GM21825 (cell line): Measurements from ENCODE around the gene PI4K2A.

Experiments
- ATAC-seq: cut with Tn5 transposase; IDR thresholded peaks from one replicate; pipeline ENCODE4 v1.9.1; 2021; ENCODE audit warnings: mild to moderate bottlenecking, moderate library complexity; ENCODE audit not compliant: unreplicated experiment

The PI4K2A gene

DNA sequence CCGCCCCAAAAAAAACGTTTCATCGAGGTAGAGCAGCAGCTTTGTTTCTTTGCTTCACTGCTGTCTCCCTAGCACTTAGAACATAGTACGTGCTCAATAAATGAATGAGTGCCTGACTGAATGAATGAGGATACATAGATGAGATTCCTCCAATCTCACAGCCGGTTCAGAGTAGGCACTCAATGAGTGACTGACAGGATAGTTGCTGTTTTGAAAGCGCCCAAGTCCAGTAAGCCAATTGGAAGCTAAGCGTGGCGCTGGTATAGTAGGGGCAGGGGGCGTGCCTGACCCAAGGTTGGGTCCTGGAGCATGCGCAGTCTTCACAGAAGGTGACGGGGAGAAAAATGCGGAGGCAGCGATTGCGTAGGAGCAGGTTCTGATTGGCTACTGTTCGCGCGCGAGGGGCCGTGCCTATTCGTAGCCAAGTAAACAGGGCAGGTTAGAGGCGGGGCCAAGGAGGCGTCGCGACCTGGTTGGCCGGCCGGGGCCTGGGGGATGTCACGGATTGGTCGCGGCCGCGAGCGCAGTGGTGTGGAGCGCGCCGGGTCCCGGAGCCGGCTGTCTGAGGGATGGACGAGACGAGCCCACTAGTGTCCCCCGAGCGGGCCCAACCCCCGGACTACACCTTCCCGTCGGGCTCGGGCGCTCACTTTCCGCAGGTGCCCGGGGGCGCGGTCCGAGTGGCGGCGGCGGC is at the start of gene PI4K2A:
Gene PI4K2A, plus strand, starts transcription at position 498 of the 694 bp plus-strand sequence. Its CDS starts 72 bp downstream, at position 570.
- peak; percentile 97 for ATAC-seq

GRCh38 chr10:97590748-97591495 is 49.5 kb upstream of the PI4K2A start:
- ATAC-seq = no peak

DNA sequence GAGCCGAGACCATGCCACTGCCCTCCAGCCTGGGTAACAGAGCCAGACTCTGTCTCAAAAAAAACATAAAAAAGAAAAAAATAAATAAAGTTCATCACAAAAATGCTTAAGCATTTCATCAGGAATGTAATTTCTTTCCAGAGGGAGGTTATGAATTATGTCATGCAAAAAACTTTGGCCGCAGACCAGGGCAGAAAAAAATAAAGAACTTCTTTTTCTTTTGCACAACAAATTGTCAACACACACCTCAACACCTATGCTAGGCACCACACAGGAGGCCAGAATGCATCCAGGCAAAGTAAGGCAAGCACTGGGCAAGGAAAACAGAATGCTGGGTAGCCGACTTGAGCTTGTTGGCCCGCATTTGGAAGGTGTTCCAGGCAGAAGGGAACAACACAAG is 47.0 kb upstream of the PI4K2A start:
- no peak for ATAC-seq

DNA sequence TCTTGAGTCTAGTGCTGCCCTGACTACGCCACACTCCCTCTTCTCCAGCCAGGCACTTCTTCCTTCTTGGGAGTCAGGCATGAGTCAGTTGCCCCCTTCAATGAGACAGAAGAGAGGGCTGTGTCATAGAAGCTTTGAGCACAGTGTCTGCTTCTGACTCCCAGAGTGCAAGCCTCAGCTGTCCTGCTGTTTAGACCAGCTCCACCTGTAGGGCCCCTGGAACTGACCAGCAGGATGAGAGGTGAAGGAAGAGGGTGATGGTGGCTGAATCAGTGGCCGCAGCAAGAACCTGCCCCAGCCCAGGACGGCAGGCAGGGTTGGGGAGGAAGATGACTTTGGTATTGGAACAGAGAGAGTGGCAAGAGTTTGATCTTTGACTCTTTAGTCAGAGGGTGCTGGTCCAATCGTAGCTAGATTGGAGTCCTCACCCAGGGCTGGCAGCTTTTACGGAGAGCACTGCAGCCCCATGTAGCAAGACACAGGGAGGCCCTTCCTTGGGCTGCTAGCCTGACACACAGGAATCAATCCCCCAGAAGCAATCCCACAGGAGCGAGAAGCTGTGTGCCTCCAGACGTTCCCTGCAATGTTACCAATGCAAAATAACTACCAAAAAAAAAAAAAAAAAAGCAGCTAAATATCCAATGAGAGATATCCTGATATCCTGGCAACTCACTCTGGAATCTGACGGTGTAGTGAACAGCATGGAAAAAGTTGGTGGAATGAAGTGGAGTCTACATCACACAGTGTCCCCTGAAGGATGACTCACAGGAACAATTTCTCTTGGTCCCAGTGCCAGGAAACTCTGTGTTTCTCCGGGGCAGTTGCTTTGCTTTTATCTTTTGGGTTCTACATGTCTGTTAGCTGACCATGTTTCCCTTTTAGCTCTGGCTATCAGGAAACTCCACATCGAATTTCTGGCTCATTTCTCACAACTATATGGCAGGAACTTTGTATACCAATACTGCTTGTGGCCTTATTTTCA is 44.1 kb upstream of the PI4K2A start:
- ATAC-seq = no peak

DNA sequence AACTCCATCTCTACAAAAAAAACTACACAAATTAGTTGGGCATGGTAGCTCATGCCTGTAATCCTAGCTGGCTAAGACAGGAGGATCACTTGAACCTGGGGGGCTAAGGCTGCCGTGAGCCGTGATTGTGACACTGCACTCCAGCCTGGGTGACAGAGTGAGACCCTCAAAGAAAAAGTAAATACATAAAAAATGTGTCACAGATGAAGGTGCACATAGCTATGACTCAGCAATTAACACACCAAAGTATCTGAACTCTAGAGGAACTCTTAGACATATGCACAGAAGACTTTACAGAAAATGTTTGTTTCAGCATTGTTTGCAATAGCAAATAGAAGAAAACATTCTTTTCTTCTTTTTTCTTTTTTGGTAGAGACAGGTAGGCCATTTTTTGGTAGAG is 42.7 kb upstream of the PI4K2A start:
- ATAC-seq = no peak

DNA sequence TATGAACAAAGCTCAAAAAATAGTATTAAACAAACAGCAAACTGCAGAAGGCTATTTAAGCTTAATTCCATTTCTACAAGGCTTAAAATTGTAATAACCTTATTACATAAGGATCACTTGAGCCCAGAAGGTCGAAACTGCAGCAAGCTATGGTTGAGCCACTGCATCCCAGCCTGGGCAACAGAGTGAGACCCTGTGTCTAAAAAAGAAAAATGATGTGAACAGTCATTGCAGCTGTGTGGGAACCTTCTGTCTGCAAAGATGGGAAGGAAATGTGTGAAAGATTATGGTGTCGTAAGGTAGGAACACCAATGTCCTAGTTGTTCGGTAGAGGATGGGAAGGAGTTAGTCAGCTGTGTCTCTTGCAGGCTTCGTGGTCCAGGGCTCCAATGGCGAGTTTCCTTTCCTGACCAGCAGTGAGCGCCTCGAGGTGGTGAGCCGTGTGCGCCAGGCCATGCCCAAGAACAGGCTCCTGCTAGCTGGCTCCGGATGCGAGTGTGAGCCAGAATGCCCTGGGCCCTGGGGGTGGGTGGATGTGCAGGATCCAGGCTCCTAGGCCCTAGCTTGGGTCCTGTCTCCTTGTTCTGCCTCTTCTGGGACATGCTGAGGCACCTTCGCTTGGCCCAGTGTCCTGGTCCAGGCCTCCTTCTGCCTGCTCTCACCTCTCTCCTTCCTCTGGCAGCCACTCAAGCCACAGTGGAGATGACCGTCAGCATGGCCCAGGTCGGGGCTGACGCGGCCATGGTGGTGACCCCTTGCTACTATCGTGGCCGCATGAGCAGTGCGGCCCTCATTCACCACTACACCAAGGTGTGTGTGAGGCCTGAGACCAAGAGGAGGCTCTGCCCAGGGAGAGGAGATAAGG is 41.8 kb upstream of the PI4K2A start:
- ATAC-seq = no peak

DNA sequence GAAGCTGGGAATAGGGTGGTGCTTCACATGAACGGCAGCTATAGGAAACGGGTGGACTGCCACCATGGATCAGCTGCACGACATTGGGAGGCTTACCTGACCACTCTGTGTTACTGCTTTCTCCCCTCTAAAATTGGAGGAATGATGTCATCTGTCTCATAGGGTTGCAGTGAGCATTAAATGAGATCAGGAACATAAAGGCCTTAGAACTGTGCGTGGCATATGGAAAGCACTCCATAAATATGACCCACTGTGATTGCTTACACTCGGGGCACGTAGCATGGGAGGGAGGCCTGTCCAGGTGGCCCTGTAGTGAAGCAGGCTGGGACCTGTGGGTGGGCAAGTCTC is 41.2 kb upstream of the PI4K2A start:
- ATAC-seq = no peak

GRCh38 chr10:97600616-97601015 is 39.9 kb upstream of the PI4K2A start:
- no peak for ATAC-seq

DNA sequence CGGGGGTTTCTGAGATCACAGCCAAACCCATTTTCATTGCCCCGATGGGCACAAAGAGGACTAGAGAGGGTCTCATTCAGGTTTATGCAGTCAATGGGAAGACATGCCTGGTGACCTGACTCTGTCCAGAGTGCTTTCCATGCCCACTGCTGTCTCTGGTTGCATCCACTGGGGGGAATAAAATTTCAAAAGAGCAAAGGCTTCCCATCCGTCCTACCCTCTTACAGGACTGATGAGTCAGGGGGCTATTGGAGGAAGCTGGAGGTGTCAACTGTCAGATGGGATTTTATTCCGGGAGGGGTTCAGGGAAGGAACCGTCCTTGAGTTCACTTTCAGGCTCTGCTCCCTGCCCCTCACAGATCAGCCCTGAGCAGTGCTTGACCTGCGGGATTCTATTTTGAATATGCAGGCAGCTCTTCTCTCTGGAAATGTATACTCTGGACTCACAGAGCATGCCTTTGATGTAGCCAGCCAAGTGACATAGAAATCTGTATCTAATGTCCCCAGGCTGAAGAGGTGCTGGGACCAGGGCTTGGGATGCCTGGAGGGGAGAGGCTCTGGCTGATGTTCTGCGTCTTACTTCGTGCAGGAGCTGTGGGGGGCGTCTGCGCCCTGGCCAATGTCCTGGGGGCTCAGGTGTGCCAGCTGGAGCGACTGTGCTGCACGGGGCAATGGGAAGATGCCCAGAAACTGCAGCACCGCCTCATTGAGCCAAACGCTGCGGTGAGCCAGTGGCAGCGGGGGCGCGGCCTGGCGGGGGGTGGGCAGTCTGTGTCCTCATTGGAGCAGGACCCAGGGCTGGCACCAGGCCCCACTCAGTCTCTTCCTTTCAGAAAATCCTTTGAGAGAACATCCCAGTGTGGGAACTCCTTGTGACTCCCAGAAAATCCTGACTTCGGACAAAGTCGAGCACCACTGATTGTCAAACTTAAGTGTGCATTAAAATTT is 38.9 kb upstream of the PI4K2A start:
- ATAC-seq = no peak

- no peak for ATAC-seq
Observed at GRCh38 chr10:97607095-97607636, 33.3 kb upstream of the PI4K2A start.

DNA sequence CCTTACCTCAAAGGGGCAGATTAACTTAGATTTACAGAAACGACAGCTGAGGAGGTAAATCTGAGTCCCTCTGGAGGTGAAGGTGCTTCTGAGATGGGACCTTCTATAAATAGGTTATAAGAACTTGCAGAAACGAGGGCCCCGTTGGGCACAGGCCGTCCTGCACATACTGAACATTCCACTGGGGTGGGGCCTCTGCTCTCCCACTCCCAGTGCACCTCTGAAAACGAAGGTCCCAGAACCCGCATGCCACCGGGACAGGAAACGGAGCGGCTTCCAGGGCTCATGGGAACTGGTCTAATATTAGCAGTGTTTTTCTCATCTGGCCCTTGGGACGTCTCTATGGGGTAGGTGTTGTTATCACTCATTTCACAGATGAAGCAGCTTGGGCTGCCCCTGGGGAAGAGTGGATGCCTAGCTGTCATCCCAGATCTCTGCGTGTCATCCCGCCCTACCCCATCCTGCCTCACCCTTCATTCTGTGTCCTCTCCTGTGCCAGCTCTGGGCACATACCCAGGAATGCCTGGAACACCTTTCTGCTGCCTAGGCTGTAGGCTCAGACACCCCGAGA is 31.4 kb upstream of the PI4K2A start:
- no peak for ATAC-seq

- no peak for ATAC-seq
Observed at GRCh38 chr10:97611473-97611872, 29.0 kb upstream of the PI4K2A start.

- ATAC-seq = no peak
Observed at GRCh38 chr10:97612386-97612785, 28.1 kb upstream of the PI4K2A start.

GRCh38 chr10:97618285-97618684 is 22.2 kb upstream of the PI4K2A start:
- ATAC-seq = no peak

DNA sequence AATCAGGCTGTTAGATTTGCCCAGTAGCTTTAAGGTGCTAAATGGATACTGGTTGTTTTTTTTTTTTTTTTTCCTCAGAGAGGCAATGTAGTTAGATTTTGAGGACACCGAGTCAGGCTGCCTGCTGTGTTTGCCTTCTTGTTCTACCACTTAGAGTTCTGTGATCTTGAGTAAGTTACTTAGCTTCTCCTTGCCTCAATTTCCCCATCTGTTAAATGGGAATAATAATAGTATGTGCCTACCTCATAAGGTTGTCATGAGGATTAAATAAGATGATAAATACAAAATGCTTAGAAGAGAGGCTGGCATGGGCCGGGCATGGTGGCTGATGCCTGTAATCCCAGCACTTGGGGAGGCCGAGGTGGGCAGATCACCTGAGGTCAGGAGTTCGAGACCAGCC is 21.7 kb upstream of the PI4K2A start:
- ATAC-seq = no peak

DNA sequence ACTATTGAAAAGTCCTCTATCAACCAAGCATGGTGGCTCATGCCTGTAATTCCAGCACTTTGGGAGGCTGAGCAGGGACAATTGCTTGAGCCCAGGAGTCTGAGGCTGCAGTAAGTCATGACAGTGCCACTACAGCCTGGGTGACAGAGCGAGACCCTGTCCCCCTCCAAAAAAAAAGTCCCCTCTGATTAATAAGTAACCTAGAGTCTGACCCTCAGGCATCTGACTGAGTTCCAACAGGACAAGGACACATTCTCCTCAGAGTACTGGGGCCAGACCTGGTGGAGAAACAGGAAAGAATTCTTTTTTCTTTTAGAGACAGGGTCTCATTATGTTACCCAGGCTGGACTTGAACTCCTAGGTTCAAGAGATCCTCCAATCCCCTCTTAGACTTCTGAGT is 17.2 kb upstream of the PI4K2A start:
- no peak for ATAC-seq

- ATAC-seq = no peak
Observed at GRCh38 chr10:97627731-97628130, 12.7 kb upstream of the PI4K2A start.

DNA sequence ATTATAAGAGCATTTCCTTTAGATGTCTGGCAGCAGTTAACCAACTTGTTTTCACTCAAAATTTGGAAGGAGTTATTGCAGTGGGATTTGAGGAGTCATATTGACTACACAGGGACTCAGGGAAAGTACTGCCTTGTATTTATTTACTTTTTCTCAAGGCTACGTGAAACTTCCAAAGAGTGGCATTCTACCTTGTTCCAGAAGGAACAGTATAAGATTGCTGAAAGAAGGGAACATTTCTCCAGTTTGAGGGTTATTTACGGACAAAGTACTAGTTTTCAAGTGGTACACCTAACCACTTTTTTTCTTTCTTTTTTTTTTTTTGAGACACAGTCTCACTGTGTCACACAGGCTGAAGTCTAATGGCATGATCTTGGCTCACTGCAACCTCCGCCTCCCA is 12.2 kb upstream of the PI4K2A start:
- no peak for ATAC-seq

DNA sequence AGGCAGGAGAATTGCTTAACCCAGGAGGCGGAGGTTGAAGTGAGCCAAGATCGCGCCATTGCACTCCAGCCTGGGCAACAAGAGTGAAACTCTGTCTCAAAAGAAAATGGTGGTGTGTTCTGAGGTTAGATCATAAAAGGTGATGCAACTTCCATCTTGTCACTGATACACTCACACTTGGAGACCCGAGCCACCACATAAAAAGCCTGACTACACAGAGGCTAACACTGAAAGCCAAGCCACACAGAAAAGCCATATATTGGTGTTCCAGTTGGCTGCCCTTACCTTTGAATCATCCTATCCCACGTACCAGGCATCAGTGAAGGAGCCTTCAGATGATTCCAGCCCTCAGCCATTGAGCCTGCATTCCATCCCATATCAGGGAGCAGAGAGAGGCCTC is 11.2 kb upstream of the PI4K2A start:
- ATAC-seq = no peak
